Measurements from ENCODE around the gene CST11.

CST11 gene

DNA sequence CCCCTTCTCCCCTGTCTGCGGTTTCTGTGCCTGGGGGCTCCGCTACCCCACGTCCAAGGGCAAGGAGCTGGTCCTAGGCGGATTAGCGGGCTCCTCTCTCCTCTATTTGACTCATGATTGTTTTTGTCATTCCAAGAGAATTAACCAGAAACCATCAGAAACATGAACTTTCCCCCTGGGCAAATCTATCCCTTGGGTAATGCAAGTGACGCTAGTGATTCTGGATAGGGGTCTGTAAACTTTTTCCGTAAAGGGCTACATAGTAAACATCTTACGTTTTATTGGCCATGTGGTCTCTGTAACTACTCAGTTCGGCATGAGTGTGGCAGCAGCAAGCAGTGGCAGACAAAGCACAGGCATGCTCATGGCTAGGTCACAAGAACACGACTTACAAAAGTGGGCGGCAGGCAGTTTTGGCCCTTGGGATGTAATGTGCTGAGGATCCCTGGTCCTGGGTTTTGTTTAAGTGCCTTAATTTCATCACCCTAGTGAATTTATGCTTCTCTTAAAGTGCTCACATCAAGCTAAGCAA lies 654 bp downstream of the CST11 start:
- no peak for DNase-seq (ENCODE audit: low spot score)
- TF ChIP-seq, protein P1, sequence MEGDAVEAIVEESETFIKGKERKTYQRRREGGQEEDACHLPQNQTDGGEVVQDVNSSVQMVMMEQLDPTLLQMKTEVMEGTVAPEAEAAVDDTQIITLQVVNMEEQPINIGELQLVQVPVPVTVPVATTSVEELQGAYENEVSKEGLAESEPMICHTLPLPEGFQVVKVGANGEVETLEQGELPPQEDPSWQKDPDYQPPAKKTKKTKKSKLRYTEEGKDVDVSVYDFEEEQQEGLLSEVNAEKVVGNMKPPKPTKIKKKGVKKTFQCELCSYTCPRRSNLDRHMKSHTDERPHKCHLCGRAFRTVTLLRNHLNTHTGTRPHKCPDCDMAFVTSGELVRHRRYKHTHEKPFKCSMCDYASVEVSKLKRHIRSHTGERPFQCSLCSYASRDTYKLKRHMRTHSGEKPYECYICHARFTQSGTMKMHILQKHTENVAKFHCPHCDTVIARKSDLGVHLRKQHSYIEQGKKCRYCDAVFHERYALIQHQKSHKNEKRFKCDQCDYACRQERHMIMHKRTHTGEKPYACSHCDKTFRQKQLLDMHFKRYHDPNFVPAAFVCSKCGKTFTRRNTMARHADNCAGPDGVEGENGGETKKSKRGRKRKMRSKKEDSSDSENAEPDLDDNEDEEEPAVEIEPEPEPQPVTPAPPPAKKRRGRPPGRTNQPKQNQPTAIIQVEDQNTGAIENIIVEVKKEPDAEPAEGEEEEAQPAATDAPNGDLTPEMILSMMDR (IDR thresholded peaks at IDR 0.05; ENCODE audit: extremely low read depth, missing control alignments), result no peak

DNA sequence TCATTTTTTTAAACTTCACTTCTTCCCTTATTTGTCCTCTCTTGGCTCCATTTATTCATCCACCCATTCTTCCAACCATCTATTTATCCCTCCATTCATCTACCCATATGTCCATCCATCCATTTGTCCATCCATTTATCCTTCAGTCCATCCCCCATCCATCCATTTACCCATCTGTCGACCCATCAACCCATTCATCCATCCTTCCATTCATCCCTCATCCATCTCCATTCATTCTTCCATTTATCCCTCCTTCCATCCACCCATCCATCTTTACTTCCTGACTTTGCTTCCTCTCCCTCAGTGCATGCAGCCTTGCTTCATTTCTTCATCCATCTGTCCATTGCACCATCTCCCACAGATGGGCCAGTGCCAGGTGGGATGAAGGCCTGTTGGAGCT lies 1.8 kb downstream of the CST11 start:
- TF ChIP-seq, protein P1 (IDR thresholded peaks at IDR 0.05; ENCODE audit: extremely low read depth, missing control alignments), result no peak
- DNase-seq (ENCODE audit: low spot score), result no peak

DNA sequence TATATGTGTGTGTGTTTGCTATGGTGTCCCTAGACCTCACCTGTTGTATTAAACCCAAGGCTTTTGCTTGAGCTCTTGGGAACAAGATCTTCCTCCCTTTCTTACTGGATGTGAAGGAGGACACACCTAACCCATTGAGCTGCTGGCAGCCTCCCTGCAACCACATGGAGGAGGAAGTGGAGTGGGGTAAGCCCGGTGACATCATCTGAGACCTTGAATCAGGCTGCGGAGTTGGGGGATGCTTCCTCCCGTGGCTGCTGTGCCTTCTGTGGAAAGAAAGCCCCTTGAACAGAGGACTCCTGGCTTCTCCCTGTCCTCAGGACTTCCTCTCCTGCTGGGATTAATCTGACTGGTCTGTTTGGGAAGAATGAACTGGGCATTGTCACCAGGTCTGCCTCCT lies 3.3 kb downstream of the CST11 start:
- TF ChIP-seq, protein P1 (IDR thresholded peaks at IDR 0.05; ENCODE audit: extremely low read depth, missing control alignments), result no peak
- DNase-seq (ENCODE audit: low spot score), result no peak

DNA sequence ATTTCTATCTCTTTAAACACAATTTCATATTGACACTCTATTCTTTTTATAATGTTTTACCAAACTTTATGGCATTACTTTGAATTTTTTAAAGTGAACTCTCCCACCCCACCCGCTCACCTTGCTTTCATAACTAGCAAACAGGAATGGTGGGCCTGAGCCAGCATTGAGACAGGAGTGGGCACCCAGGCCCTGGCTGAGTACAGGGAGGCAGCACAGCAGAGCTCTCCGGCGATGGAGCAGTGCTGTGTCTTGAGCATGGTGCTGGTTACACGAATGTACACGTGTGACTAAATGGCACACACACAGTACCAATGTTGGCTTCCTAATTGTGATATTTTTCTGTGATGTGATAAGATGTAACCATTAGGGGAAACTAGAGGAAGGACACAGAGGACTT lies 4.5 kb downstream of the CST11 start:
- no peak for DNase-seq (ENCODE audit: low spot score)

DNA sequence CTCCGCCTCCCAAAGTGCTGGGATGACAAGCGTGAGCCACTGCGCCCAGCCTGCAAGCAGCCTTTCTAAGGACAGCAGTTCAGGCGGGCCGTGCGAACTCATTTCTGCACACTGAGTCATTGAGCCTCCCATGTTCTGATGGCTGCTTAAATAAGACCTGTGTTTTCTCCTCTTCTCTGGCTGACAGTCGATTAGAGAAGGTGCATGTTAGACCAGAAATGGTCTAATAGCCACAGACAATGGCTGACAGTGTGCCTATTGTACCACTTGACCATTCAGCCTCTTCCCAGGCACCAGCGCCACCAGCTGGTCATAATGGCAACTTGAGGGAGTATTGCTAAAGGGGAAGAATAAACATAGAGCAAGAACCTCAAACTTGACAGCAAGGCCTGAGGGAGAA lies 6.2 kb downstream of the CST11 start:
- TF ChIP-seq, protein P1 (IDR thresholded peaks at IDR 0.05; ENCODE audit: extremely low read depth, missing control alignments), result peak; percentile 78
- DNase-seq (ENCODE audit: low spot score), result peak; percentile 59

More for the DNA sequence above, 4.5 kb downstream of the CST11 start:
- TF ChIP-seq, protein P1 (IDR thresholded peaks at IDR 0.05; ENCODE audit: extremely low read depth, missing control alignments), result no peak

DNA sequence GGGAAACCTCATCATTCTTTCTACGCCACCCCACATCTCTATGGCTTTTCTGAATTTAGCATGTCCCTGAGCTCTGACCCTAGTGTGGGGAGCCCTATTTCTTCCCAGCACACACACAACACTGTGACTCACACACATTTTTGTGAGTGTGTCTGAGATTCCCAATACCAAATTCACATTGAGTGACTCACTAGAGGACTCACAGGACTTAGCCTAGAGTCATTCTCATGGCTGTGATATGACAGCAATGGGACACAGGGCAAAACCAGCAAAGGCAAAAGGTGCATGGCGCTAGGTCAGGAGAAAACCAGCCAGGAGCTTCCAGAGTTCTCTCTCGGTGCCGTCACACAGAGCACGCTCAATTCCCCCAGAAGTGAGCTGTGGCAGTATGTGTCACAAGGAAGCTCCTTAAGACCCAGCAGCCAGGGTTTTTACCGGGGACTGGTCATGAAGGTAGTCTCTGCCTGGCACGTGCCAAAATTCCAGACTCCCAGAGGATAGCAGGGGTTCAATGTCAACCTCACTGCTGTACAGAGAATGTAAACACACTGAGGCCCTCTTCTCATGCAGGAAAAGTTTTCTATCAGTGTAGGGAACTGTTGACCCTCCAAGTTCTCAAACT lies 7.0 kb downstream of the CST11 start:
- DNase-seq (ENCODE audit: low spot score), result no peak
- TF ChIP-seq, protein P1 (IDR thresholded peaks at IDR 0.05; ENCODE audit: extremely low read depth, missing control alignments), result no peak

DNA sequence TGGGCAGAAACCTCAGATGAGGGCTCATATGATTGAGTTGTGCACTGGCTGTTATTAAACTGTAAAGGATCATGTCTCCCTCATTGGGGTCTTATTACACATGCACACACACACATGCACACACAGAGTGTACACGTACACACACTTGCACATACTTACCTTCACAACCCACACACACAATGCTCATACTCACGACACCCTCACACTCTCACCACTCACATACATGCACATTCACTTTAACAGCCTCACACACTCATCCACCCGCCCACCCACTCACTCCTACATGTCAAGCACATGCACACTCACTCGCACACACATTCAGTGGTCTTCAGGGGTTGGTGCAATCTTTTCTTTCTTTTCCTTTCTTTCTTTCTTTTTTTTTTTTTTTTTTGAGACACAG lies 7.8 kb downstream of the CST11 start:
- no peak for DNase-seq (ENCODE audit: low spot score)
- TF ChIP-seq, protein P1 (IDR thresholded peaks at IDR 0.05; ENCODE audit: extremely low read depth, missing control alignments), result no peak
